Measurements from ENCODE around the gene HTR6.
"Not testable (repeated sequence)": the region's sequence is repeated elsewhere in the genome, so short reads cannot be mapped to it uniquely, and the experiment has no call there.

Gene HTR6

GRCh38 chr1:19629357-19629756, 35.3 kb upstream of the HTR6 start:
- no peak for TF ChIP-seq CTCF (IDR thresholded peaks at IDR 0.05; ENCODE audit: insufficient read depth, low read depth, low read length, missing control alignments)
- no peak for DNase-seq (ENCODE audit: low read depth)
- H3K4me3 ChIP-seq (ENCODE audit: low read depth, low read length), result no peak overlapping the region

DNA sequence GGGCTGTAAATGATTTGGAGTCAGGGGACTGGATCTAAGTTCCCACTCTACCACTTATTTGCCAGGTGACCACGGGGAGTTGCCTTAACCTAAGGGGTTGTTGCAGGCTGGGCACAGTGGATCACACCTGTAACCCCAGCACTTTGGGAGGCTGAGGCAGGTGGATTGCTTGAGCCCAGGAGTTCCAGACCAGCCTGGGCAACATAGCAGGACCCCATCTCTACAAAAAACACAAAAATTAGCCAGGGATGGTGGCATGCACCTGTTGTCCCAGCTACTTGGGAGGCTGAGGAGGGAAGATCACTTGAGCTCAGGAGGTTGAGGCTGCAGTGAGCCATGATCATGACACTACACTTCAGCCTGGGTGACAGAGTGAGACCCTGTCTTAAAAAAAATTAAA, 34.5 kb upstream of the HTR6 start:
- not testable (repeated sequence) for H3K4me3 ChIP-seq (ENCODE audit: low read depth, low read length); DNase-seq (ENCODE audit: low read depth)

GRCh38 chr1:19630720-19631395, 33.8 kb upstream of the HTR6 start:
- no peak for TF ChIP-seq CTCF (IDR thresholded peaks at IDR 0.05; ENCODE audit: insufficient read depth, low read depth, low read length, missing control alignments)
- no peak for DNase-seq (ENCODE audit: low read depth)
- no peak overlapping the region for H3K4me3 ChIP-seq (ENCODE audit: low read depth, low read length)

DNA sequence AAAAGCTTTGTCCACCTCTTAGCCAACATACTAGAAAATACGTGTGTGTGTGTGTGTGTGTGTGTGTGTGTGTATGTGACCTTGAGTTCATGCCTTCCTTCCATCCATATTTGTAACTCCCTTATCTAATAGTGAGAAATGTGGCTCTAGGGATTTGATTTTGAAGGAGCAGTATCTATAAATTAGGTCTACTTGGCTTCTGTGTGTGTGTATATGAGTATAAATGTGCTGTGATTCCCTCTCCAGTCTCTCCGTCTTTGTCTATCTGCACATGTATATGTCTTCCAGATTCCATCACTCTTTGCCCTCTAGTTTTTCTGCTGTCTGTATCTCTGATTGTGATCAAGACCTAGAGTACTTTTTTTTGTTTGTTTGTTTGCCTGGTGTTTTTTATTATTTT, 32.5 kb upstream of the HTR6 start:
- no peak for TF ChIP-seq CTCF (IDR thresholded peaks at IDR 0.05; ENCODE audit: insufficient read depth, low read depth, low read length, missing control alignments)
- DNase-seq (ENCODE audit: low read depth), result no peak
- no peak overlapping the region for H3K4me3 ChIP-seq (ENCODE audit: low read depth, low read length)

DNA sequence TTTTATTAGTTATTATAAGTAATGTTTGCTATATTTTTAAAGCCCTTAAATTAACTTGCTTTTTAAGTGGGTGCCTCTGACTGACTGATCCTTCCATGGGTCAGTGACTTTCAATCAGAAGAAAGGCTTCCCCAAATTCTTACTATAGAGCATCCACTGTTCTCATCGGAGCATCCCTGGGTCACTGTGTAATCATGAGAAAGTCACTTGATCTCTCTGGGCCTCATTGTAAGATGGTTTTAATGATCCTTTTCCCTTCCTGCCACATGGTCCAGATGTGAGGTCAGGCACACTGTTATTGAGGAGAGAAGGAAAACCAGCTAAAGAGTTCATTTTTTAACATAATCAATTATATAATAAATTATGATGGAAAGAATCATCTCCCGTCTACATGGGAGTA, 31.6 kb upstream of the HTR6 start:
- DNase-seq (ENCODE audit: low read depth), result no peak
- no peak overlapping the region for H3K4me3 ChIP-seq (ENCODE audit: low read depth, low read length)
- no peak for TF ChIP-seq CTCF (IDR thresholded peaks at IDR 0.05; ENCODE audit: insufficient read depth, low read depth, low read length, missing control alignments)

- DNase-seq (ENCODE audit: low read depth), result not testable (repeated sequence)
Measured at GRCh38 chr1:19635064-19635463, 29.6 kb upstream of the HTR6 start.

DNA sequence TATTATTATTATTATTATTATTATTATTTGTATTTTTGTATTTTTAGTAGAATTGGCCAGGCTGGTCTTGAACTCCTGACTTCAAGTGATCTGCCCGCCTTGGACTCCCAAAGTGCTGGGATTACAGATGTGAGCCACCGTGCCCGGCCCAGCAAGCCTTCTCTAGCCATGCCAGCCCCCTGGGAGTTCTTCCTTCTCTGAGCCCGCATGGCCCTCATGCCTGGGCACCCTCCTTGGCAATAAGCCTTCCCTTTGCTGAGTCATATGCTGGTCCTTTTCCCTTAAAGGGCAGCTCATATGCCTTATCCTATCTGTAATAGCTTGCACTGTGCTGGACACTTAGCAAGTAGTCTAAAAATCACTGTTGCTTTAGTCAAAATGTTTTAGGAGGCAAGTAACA, 29.0 kb upstream of the HTR6 start:
- DNase-seq (ENCODE audit: low read depth), result no peak

More at GRCh38 chr1:19635064-19635463, 29.6 kb upstream of the HTR6 start:
- not testable (repeated sequence) for H3K4me3 ChIP-seq (ENCODE audit: low read depth, low read length)

More for the DNA sequence above, 29.0 kb upstream of the HTR6 start:
- no peak overlapping the region for H3K4me3 ChIP-seq (ENCODE audit: low read depth, low read length)
- TF ChIP-seq CTCF (IDR thresholded peaks at IDR 0.05; ENCODE audit: insufficient read depth, low read depth, low read length, missing control alignments), result no peak

All from GM12865 (cell line).